ENCODE measurements around the gene CHST12. TPM values are rescaled to one million over a fixed set of nuclear protein-coding genes. Genes with fewer than 3 reads are reported as not detected.
"Not testable (repeated sequence)": the region's sequence is repeated elsewhere in the genome, so short reads cannot be mapped to it uniquely, and the experiment has no call there.

Gene CHST12
- total RNA-seq, 2 experiments from 2014 or later: 3.9 to 43.4 TPM

- POLR2A ChIA-PET; BruUV-seq (replicated peaks): not testable (repeated sequence)
Observed at GRCh38 chr7:2378125-2378524, 25.3 kb upstream of the CHST12 start.

DNA sequence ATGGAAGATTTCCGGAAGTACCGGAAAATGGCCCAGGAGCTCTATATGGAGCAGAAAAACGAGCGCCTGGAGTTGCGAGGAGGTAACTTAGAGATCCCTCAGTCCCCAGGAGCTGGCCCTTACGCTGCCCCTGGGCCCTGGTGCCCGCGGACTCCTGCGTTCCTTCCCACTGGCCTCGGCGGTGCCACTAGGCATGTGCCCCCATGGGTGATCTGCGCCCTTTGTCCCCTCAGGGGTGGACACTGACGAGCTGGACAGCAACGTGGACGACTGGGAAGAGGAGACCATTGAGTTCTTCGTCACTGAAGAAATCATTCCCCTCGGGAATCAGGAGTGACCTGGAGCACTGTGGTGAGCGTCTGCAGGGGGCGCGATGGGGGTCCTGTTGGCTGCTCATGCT is 24.2 kb upstream of the CHST12 start:
- Histone ChIP-seq H3K79me2 (ENCODE audit: insufficient read depth, low read depth, low read length) (peaks cover 18% of the 10 kb centered on the region), H3K27ac (ENCODE audit: low read depth, low read length, poor library complexity, severe bottlenecking) (no peak overlapping the region), H3K4me2 (ENCODE audit: low read length) (no peak overlapping the region), H4K20me1 (ENCODE audit: insufficient read depth, low read length) (no peaks in the 10 kb centered on the region), H3K9me3 (ENCODE audit: low read length) (no peaks in the 10 kb centered on the region), H3K36me3 (ENCODE audit: insufficient read depth, low read length) (peaks cover 89% of the 10 kb centered on the region), H2AFZ (ENCODE audit: low read length) (no peak overlapping the region), H3K4me3 (ENCODE audit: low read depth, low read length, poor library complexity, severe bottlenecking) (no peak overlapping the region), H3K4me1 (ENCODE audit: insufficient read depth, low read length, poor library complexity, severe bottlenecking) (no peaks in the 10 kb centered on the region), H3K9me2 (ENCODE audit: insufficient read depth, low read length) (no peaks in the 10 kb centered on the region)
- intact Hi-C loops (cut with micrococcal nuclease; ENCODE audit: unreplicated experiment): no loop called here
- no peak for DNase-seq (ENCODE audit: low spot score)
- ChIA-PET POLR2A (no interaction called here), CTCF (ENCODE audit: unreplicated experiment) (no interaction called here)
- no TSS peak for BruUV-seq (replicated peaks)
- TF ChIP-seq CTCF (conservative IDR thresholded peaks at IDR 0.05; ENCODE audit: low read length): no peak
- no peak for TF ChIP-seq EZH2phosphoT487 (IDR thresholded peaks at IDR 0.05; ENCODE audit: borderline replicate concordance, low read depth, low read length)

More at GRCh38 chr7:2378125-2378524, 25.3 kb upstream of the CHST12 start:
- intact Hi-C loops (cut with micrococcal nuclease; ENCODE audit: unreplicated experiment); H3K4me3 ChIP-seq (ENCODE audit: low read depth, low read length, poor library complexity, severe bottlenecking); H3K4me1 ChIP-seq (ENCODE audit: insufficient read depth, low read length, poor library complexity, severe bottlenecking); H3K9me3 ChIP-seq (ENCODE audit: low read length); DNase-seq (ENCODE audit: low spot score); H2AFZ ChIP-seq (ENCODE audit: low read length); H3K27ac ChIP-seq (ENCODE audit: low read depth, low read length, poor library complexity, severe bottlenecking); H3K9me2 ChIP-seq (ENCODE audit: insufficient read depth, low read length); CTCF ChIA-PET (ENCODE audit: unreplicated experiment); H3K4me2 ChIP-seq (ENCODE audit: low read length); H4K20me1 ChIP-seq (ENCODE audit: insufficient read depth, low read length): not testable (repeated sequence)
- Histone ChIP-seq H3K36me3 (ENCODE audit: insufficient read depth, low read length) (peaks cover 93% of the 10 kb centered on the region), H3K79me2 (ENCODE audit: insufficient read depth, low read depth, low read length) (peaks cover 18% of the 10 kb centered on the region)

DNA sequence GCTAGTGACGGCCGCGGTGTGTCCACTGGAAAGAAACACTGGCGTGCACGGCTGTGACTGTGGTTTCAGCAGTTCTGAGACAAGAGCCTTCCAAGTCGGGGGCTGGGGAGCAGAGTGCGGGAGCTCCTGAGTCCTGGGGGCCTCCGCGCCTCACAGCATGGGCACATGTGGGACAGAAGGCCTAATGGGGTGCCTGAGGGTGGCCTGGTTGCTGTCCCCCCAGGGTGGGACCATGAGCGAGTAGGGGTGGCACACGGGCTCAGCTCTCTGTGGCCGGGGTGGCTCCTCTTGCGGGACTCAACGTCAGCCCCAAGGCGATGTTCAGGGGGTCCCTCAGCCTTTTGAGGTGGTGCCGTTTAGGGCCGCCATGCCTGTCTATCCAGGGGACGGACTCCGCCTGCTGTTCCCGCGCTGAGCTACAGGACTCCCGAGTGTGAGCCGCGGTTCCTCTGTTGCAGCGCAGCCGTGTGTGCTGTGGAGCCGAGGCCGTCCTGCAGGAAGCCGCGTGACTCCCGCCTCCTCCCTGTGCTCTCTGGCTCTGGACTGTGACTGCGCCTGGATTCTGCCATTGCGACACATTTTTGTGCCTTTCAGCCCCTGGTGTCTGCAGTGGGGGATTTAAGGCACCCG is 23.5 kb upstream of the CHST12 start:
- Histone ChIP-seq H3K79me2 (ENCODE audit: insufficient read depth, low read depth, low read length) (peaks cover 17% of the 10 kb centered on the region), H3K9me2 (ENCODE audit: insufficient read depth, low read length) (no peaks in the 10 kb centered on the region), H2AFZ (ENCODE audit: low read length) (no peak overlapping the region), H4K20me1 (ENCODE audit: insufficient read depth, low read length) (no peaks in the 10 kb centered on the region), H3K4me3 (ENCODE audit: low read depth, low read length, poor library complexity, severe bottlenecking) (no peak overlapping the region), H3K4me1 (ENCODE audit: insufficient read depth, low read length, poor library complexity, severe bottlenecking) (no peaks in the 10 kb centered on the region), H3K4me2 (ENCODE audit: low read length) (no peak overlapping the region), H3K9me3 (ENCODE audit: low read length) (no peaks in the 10 kb centered on the region), H3K27ac (ENCODE audit: low read depth, low read length, poor library complexity, severe bottlenecking) (no peak overlapping the region), H3K36me3 (ENCODE audit: insufficient read depth, low read length) (peaks cover 86% of the 10 kb centered on the region)
- intact Hi-C loops (cut with micrococcal nuclease; ENCODE audit: unreplicated experiment): no loop called here
- ChIA-PET POLR2A (no interaction called here), CTCF (ENCODE audit: unreplicated experiment) (no interaction called here)
- TSS peak; percentile 59 for BruUV-seq (replicated peaks)
- TF ChIP-seq EZH2phosphoT487 (IDR thresholded peaks at IDR 0.05; ENCODE audit: borderline replicate concordance, low read depth, low read length) (no peak), CTCF (conservative IDR thresholded peaks at IDR 0.05; ENCODE audit: low read length) (no peak)
- no peak for DNase-seq (ENCODE audit: low spot score)
